Caco-2 (cell line): ENCODE data around the gene ERCC5. TPM values are rescaled to one million over a fixed set of nuclear protein-coding genes. Genes with fewer than 3 reads are reported as not detected.

Experiments used
- BruUV-seq: library from RNA; stranded (reverse); fragments of 400-500 nt; replicated peaks from 2 replicates; lab custom pipeline; 2021; lab: Mats Ljungman, UMichigan
- CTCF ChIA-PET: fragments of 300-600 bp; sonication (Branson Sonifier 250); formaldehyde crosslinking; loops from one replicate; lab custom pipeline; 2022; ENCODE audit warnings: antibody characterized with exemption; lab: Charles Lee
- POLR2A ChIA-PET: fragments of 300-600 bp; sonication (Branson Sonifier 250); formaldehyde crosslinking; loops from one replicate; lab custom pipeline; 2022; ENCODE audit warnings: antibody characterized with exemption; lab: Charles Lee
- DNase-seq, 2 experiments: peaks; one replicate each; pipeline versions ENCODE4 v3.0.0 to v3.0.0-alpha.2; 2020 to 2022
- H3K27me3 ChIP-seq: replicated peaks from 2 replicates; pipeline ENCODE4 v1.6.0; 2011; ENCODE audit warnings: low read length; ENCODE audit not compliant: control insufficient read depth, insufficient read depth
- H3K36me3 ChIP-seq: 2 replicates; pipeline ENCODE4 v1.5.1; 2011; ENCODE audit warnings: low read length; ENCODE audit not compliant: control insufficient read depth, insufficient read depth
- H3K4me1 ChIP-seq: fragments of 250-450 bp; sonication (Bioruptor Pico); 2 replicates; pipeline ENCODE4 v1.5.1; 2020; ENCODE audit warnings: mild to moderate bottlenecking
- H3K4me3 ChIP-seq: 2 replicates; pipeline ENCODE4 v1.5.1; 2011; ENCODE audit warnings: low read depth, mild to moderate bottlenecking, control low read depth, low read length
- H3K9me3 ChIP-seq: fragments of 250-450 bp; sonication (Bioruptor Pico); 2 replicates; pipeline ENCODE4 v1.5.1; 2020; ENCODE audit warnings: mild to moderate bottlenecking, moderate library complexity
- H3K27ac Mint-ChIP-seq: one replicate; pipeline ENCODE4 v1.8.0; 2022; ENCODE audit warnings: mixed read lengths; ENCODE audit not compliant: unreplicated experiment
- H3K27me3 Mint-ChIP-seq: one replicate; pipeline ENCODE4 v1.8.0; 2022; ENCODE audit warnings: mixed read lengths; ENCODE audit not compliant: insufficient read depth, unreplicated experiment
- H3K36me3 Mint-ChIP-seq: one replicate; pipeline ENCODE4 v1.8.0; 2022; ENCODE audit warnings: mild to moderate bottlenecking, mixed read lengths; ENCODE audit not compliant: insufficient read depth, unreplicated experiment
- H3K4me1 Mint-ChIP-seq: one replicate; pipeline ENCODE4 v1.8.0; 2022; ENCODE audit warnings: low read depth, mixed read lengths; ENCODE audit not compliant: unreplicated experiment
- H3K4me3 Mint-ChIP-seq: one replicate; pipeline ENCODE4 v1.8.0; 2022; ENCODE audit warnings: mild to moderate bottlenecking, moderate library complexity, mixed read lengths; ENCODE audit not compliant: unreplicated experiment
- H3K9me3 Mint-ChIP-seq: one replicate; pipeline ENCODE4 v1.8.0; 2022; ENCODE audit warnings: mixed read lengths; ENCODE audit not compliant: unreplicated experiment
- intact Hi-C: fragments of 100-400 bp; cut with micrococcal nuclease; formaldehyde crosslinking; loops from one replicate; pipeline ENCODE4 v1.10.0; 2022; ENCODE audit not compliant: unreplicated experiment
- total RNA-seq: library from RNA; stranded (reverse); gene quantifications from 2 replicates; pipeline ENCODE4 v1.2.3, GENCODE V29; 2022
- TF ChIP-seq, protein P1 (sequence below), 2 experiments: fragments of 200-600 bp in 1 of 2; IDR thresholded peaks; 1 replicate in 1 of 2; 2 replicates in 1 of 2; pipeline versions ENCODE4 v1.5.1 to v1.8.0; 2011 to 2022; ENCODE audit warnings: antibody characterized with exemption in 1 of 2, control low read depth in 1 of 2, inconsistent platforms in 1 of 2, low read depth in 1 of 2, low read length in 1 of 2, mild to moderate bottlenecking in 1 of 2, moderate library complexity in 1 of 2; ENCODE audit not compliant: insufficient read depth in 1 of 2, severe bottlenecking in 1 of 2, unreplicated experiment in 1 of 2

The ERCC5 gene
- total RNA-seq, 1 experiment from 2014 or later = 31.4 TPM

DNA sequence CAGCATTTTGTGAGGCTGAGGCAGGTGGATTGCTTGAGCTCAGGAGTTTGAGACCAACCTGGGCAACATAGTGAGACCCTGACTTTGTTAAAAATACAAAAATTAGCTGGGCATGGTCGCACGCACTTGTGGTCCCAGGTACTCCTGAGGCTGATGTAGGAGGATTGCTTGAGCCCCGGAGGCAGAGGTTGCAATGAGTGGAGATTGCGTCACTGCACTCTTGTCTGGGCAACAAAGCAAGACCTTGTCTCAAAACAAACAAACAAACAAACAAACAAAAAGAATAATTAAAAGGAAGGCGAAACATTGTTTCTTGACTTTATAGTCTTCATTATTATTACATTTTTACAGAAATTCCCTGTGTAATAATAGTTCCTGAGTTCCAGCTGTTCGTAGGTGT is 31.0 kb upstream of the ERCC5 start:
- H3K4me3 ChIP-seq = no peak overlapping the region
- CTCF ChIA-PET = no interaction called here
- peaks cover 23% of the 10 kb centered on the region for H3K4me1 ChIP-seq
- no TSS peak for BruUV-seq
- H3K9me3 ChIP-seq = no peaks in the 10 kb centered on the region
- Mint-ChIP-seq H3K4me1 (peaks cover 16% of the 10 kb centered on the region), H3K9me3 (peaks cover 6% of the 10 kb centered on the region), H3K4me3 (no peak overlapping the region), H3K36me3 (peaks cover 4% of the 10 kb centered on the region), H3K27me3 (no peaks in the 10 kb centered on the region), H3K27ac (no peak overlapping the region)
- intact Hi-C loops = no loop called here
- DNase-seq = no peak
- no peaks in the 10 kb centered on the region for H3K36me3 ChIP-seq
- TF ChIP-seq, protein P1, sequence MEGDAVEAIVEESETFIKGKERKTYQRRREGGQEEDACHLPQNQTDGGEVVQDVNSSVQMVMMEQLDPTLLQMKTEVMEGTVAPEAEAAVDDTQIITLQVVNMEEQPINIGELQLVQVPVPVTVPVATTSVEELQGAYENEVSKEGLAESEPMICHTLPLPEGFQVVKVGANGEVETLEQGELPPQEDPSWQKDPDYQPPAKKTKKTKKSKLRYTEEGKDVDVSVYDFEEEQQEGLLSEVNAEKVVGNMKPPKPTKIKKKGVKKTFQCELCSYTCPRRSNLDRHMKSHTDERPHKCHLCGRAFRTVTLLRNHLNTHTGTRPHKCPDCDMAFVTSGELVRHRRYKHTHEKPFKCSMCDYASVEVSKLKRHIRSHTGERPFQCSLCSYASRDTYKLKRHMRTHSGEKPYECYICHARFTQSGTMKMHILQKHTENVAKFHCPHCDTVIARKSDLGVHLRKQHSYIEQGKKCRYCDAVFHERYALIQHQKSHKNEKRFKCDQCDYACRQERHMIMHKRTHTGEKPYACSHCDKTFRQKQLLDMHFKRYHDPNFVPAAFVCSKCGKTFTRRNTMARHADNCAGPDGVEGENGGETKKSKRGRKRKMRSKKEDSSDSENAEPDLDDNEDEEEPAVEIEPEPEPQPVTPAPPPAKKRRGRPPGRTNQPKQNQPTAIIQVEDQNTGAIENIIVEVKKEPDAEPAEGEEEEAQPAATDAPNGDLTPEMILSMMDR (IDR thresholded peaks at IDR 0.05; ENCODE audit: insufficient read depth in 1 of 2, low read depth in 1 of 2, low read length in 1 of 2, severe bottlenecking in 1 of 2, unreplicated experiment in 1 of 2) = no peak
- H3K27me3 ChIP-seq = no peaks in the 10 kb centered on the region
- POLR2A ChIA-PET = no interaction called here

DNA sequence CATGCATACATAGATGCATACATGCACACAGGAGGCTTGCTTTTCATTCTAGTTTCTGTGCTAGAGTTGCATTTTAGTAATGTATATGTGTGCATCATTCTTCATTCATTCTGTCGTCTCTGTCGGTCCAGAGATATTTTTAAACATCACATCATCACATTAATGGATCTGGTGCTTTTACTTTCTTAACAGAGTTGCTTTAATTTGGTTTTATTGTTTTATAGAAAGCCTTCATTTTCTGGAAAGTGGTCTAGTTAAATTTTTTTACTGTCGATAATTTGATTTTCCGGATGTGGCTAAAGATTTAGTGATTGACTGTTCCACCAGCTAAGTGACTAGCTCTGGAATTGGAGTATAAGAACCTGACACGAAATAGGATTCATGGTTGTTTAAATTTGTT is 30.0 kb upstream of the ERCC5 start:
- H3K4me3 ChIP-seq = no peak overlapping the region
- H3K27ac Mint-ChIP-seq = no peak overlapping the region
- intact Hi-C loops = no loop called here
- H3K27me3 ChIP-seq = no peaks in the 10 kb centered on the region
- DNase-seq = no peak
- H3K27me3 Mint-ChIP-seq = no peaks in the 10 kb centered on the region
- peaks cover 16% of the 10 kb centered on the region for H3K4me1 Mint-ChIP-seq
- no peaks in the 10 kb centered on the region for H3K36me3 ChIP-seq
- no peak overlapping the region for H3K4me3 Mint-ChIP-seq
- H3K9me3 Mint-ChIP-seq = no peaks in the 10 kb centered on the region
- H3K4me1 ChIP-seq = peaks cover 23% of the 10 kb centered on the region
- TF ChIP-seq, protein P1 (IDR thresholded peaks at IDR 0.05; ENCODE audit: insufficient read depth in 1 of 2, low read depth in 1 of 2, low read length in 1 of 2, severe bottlenecking in 1 of 2, unreplicated experiment in 1 of 2) = no peak
- no peaks in the 10 kb centered on the region for H3K9me3 ChIP-seq
- ChIA-PET CTCF (no interaction called here), POLR2A (no interaction called here)
- BruUV-seq = no TSS peak
- H3K36me3 Mint-ChIP-seq = no peaks in the 10 kb centered on the region

DNA sequence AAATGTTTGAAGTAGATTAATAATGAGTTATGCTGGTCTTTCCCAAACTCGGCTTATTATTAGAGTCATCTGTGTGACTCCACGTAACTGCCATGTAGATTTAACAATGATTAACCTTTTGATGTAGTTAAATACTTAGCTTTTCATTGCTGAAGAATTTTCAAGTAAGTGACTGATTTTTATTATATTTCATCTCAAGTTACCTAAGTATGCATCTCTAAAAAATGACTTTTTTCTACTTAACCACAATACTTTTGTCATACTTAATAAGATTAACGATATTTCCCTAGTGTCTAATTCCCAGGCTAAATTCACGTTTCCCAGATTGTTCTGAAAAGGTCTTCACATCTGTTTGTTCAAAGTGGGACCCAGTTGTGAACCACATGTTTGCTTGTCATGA is 29.1 kb upstream of the ERCC5 start:
- no peak overlapping the region for H3K27ac Mint-ChIP-seq
- H3K4me3 Mint-ChIP-seq = no peak overlapping the region
- H3K9me3 Mint-ChIP-seq = no peaks in the 10 kb centered on the region
- H3K4me1 Mint-ChIP-seq = peaks cover 16% of the 10 kb centered on the region
- no TSS peak for BruUV-seq
- intact Hi-C loops = no loop called here
- no peaks in the 10 kb centered on the region for H3K9me3 ChIP-seq
- H3K4me3 ChIP-seq = no peak overlapping the region
- no peaks in the 10 kb centered on the region for H3K27me3 Mint-ChIP-seq
- peaks cover 23% of the 10 kb centered on the region for H3K4me1 ChIP-seq
- CTCF ChIA-PET = no interaction called here
- no peaks in the 10 kb centered on the region for H3K27me3 ChIP-seq
- no peaks in the 10 kb centered on the region for H3K36me3 Mint-ChIP-seq
- no peaks in the 10 kb centered on the region for H3K36me3 ChIP-seq
- TF ChIP-seq, protein P1 (IDR thresholded peaks at IDR 0.05; ENCODE audit: insufficient read depth in 1 of 2, low read depth in 1 of 2, low read length in 1 of 2, severe bottlenecking in 1 of 2, unreplicated experiment in 1 of 2) = no peak
- POLR2A ChIA-PET = no interaction called here
- DNase-seq = no peak
